ENCODE results near the gene YY1.
"Not testable (repeated sequence)": the region's sequence is repeated elsewhere in the genome, so short reads cannot be mapped to it uniquely, and the experiment has no call there.

Gene YY1

GRCh38 chr14:100208136-100208535 lies 30.8 kb upstream of the YY1 start:
- peaks cover 12% of the 10 kb centered on the region for H3K4me1 Mint-ChIP-seq
- not testable (repeated sequence) for H3K36me3 Mint-ChIP-seq, H3K27ac Mint-ChIP-seq, H3K27me3 Mint-ChIP-seq, H3K4me3 Mint-ChIP-seq, H3K9me3 Mint-ChIP-seq

GRCh38 chr14:100211366-100211765 lies 27.6 kb upstream of the YY1 start:
- H3K27ac Mint-ChIP-seq, result peak overlapping the region; percentile 30

GRCh38 chr14:100211893-100212292 lies 27.1 kb upstream of the YY1 start:
- H3K36me3 Mint-ChIP-seq, result no peaks in the 10 kb centered on the region
- peaks cover 36% of the 10 kb centered on the region for H3K4me1 Mint-ChIP-seq
- H3K9me3 Mint-ChIP-seq, result no peaks in the 10 kb centered on the region
- no peaks in the 10 kb centered on the region for H3K27me3 Mint-ChIP-seq
- H3K27ac Mint-ChIP-seq, result no peak overlapping the region
- H3K4me3 Mint-ChIP-seq, result no peak overlapping the region

More at GRCh38 chr14:100211366-100211765, 27.6 kb upstream of the YY1 start:
- Mint-ChIP-seq H3K9me3 (no peaks in the 10 kb centered on the region), H3K4me1 (peaks cover 36% of the 10 kb centered on the region), H3K27me3 (no peaks in the 10 kb centered on the region), H3K36me3 (no peaks in the 10 kb centered on the region), H3K4me3 (no peak overlapping the region)

GRCh38 chr14:100212476-100213333 lies 26.2 kb upstream of the YY1 start:
- Mint-ChIP-seq H3K4me3 (peak overlapping the region; percentile 85), H3K27ac (peak overlapping the region; percentile 70), H3K27me3 (no peaks in the 10 kb centered on the region), H3K36me3 (no peaks in the 10 kb centered on the region), H3K9me3 (no peaks in the 10 kb centered on the region), H3K4me1 (peaks cover 36% of the 10 kb centered on the region)

DNA sequence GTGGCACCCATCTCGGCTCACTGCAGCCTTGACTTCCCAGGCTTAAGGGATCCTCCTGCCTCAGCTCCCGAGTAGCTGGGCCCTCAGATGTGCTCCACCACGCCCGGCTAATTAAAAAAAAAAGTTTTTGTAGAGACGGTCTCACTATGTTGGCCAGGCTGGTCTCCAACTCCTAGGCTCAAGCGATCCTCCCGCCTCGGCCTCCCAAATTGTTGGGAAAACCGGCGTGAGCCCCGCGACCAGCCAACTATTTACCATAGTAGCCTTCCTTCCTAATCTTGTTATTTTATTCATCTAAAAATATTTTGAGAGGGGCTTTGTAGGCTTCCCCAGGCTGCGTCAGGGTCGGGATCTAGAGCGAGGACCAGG lies 25.4 kb upstream of the YY1 start:
- H3K9me3 Mint-ChIP-seq, result no peaks in the 10 kb centered on the region
- H3K27me3 Mint-ChIP-seq, result no peaks in the 10 kb centered on the region
- H3K27ac Mint-ChIP-seq, result peak overlapping the region; percentile 84
- no peaks in the 10 kb centered on the region for H3K36me3 Mint-ChIP-seq
- peaks cover 36% of the 10 kb centered on the region for H3K4me1 Mint-ChIP-seq
- peak overlapping the region; percentile 85 for H3K4me3 Mint-ChIP-seq

GRCh38 chr14:100213956-100214769 lies 24.8 kb upstream of the YY1 start:
- Mint-ChIP-seq H3K27ac (peak overlapping the region; percentile 84), H3K4me1 (peaks cover 39% of the 10 kb centered on the region), H3K4me3 (peak overlapping the region; percentile 86), H3K36me3 (no peaks in the 10 kb centered on the region), H3K27me3 (no peaks in the 10 kb centered on the region), H3K9me3 (no peaks in the 10 kb centered on the region)

DNA sequence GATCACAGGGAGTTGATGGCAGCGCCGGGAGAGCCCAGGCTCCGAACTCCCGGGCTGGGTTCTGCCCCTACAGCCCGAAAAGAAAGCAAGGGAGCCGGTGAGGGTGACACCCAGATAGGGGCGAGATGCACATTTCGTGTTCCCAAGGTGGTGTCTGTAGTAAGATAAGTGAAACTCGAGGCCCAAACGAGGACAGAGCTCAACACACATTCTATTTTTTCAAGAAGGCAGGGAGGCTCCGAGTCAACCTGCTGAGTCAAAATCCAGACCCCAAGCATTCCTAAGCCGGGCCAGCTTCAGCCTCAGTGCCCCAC lies 24.2 kb upstream of the YY1 start:
- Mint-ChIP-seq H3K4me3 (peak overlapping the region; percentile 86), H3K9me3 (no peaks in the 10 kb centered on the region), H3K27ac (peak overlapping the region; percentile 84), H3K36me3 (no peaks in the 10 kb centered on the region), H3K27me3 (no peaks in the 10 kb centered on the region), H3K4me1 (peaks cover 43% of the 10 kb centered on the region)

DNA sequence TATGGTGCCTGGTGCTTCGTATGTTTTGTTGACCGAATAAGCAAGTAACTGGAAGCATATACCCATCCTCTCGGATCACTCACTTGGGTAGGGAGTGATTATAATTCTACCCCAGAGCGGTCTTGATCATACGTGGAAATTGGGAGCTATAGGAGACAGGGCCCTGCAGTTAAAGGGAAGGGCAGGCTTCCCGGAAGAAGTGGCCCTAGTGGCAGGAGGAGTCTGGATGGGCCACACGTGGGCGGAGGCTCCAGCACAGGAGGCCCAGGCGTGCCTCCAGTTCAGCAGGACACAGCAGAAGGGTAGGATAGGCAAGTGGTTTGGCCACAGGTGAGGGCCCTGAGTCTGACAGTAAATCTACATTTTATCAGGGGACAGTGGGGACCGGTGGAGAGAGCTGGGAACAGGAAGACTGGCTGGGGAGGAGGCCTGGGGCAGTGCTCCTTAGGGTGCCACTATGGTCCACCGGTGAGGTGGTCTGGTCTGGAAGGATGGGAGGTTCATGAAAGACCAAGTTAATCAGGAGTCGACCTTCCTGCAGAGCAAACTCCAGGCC lies 23.5 kb upstream of the YY1 start:
- H3K27me3 Mint-ChIP-seq, result no peaks in the 10 kb centered on the region
- peak overlapping the region; percentile 86 for H3K4me3 Mint-ChIP-seq
- no peaks in the 10 kb centered on the region for H3K36me3 Mint-ChIP-seq
- peaks cover 43% of the 10 kb centered on the region for H3K4me1 Mint-ChIP-seq
- H3K9me3 Mint-ChIP-seq, result no peaks in the 10 kb centered on the region
- H3K27ac Mint-ChIP-seq, result peak overlapping the region; percentile 84

DNA sequence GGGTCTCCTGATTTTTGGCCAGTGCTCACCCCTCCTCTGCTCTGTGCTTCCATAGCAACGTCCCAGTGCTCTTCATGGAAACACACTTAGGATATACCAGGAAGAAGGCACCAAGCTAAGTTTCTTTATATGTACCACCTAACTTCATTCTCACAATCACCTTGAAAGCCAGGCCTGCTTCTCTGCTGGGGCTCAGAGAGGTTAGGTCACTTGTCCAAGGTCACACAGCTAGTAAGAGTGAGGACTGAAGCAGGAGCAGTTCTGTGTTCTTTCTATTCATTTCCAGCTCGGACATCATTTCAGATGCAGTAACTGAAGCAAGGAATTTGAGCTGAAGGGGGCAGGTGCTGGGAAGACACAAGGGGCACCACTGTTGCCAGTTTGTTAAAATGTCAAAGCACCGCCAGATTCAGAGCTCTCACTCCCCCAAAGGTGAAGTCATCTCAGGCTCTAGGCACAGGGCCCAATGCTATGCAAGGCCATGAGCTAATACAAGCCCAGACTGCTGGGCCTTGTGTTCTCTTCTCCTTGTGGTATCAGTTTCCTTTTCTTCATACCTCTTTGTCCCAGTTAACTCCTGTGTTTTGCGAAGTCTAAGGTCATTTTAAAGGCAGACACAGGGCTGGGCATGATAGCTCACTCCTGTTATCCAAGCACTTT lies 19.7 kb upstream of the YY1 start:
- no peak overlapping the region for H3K4me3 Mint-ChIP-seq
- H3K27ac Mint-ChIP-seq, result peak overlapping the region; percentile 27
- no peaks in the 10 kb centered on the region for H3K9me3 Mint-ChIP-seq
- no peaks in the 10 kb centered on the region for H3K27me3 Mint-ChIP-seq
- H3K36me3 Mint-ChIP-seq, result no peaks in the 10 kb centered on the region
- H3K4me1 Mint-ChIP-seq, result peaks cover 25% of the 10 kb centered on the region

DNA sequence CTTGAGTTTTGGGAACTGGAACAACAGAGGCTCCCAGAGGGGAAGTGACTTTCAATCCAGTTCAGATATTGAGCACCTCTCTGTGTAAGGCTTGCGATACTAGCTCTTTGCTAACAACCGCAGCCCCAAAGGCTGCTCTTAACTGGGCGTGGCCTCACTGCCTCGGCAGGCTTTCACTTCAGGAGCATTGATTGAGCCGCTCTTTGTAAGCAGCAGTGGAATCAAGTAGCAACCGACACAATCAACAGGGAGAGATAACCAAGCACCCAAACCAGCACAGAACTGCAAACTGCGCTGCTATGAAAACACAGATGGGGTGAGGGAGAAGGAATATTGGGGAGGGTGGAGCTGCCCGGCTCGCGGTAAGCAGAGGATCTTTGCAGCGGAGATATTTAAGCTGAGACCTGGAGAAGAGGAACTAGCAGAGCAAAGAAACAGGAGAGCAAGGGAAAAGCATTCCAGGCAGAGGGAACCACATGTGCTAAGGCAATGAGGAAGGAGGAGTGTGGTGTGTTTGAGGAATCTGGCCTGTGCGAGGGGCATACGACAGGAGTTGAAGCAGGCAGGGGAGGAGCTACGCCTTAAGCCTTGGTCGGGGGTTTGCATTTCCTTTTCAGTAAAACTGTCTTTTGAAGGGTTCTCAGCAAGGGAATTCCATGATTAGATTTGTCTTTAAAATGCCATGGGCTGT lies 17.3 kb upstream of the YY1 start:
- H3K27me3 Mint-ChIP-seq, result no peaks in the 10 kb centered on the region
- no peaks in the 10 kb centered on the region for H3K36me3 Mint-ChIP-seq
- H3K4me3 Mint-ChIP-seq, result no peak overlapping the region
- H3K9me3 Mint-ChIP-seq, result no peaks in the 10 kb centered on the region
- no peak overlapping the region for H3K27ac Mint-ChIP-seq
- peaks cover 13% of the 10 kb centered on the region for H3K4me1 Mint-ChIP-seq

DNA sequence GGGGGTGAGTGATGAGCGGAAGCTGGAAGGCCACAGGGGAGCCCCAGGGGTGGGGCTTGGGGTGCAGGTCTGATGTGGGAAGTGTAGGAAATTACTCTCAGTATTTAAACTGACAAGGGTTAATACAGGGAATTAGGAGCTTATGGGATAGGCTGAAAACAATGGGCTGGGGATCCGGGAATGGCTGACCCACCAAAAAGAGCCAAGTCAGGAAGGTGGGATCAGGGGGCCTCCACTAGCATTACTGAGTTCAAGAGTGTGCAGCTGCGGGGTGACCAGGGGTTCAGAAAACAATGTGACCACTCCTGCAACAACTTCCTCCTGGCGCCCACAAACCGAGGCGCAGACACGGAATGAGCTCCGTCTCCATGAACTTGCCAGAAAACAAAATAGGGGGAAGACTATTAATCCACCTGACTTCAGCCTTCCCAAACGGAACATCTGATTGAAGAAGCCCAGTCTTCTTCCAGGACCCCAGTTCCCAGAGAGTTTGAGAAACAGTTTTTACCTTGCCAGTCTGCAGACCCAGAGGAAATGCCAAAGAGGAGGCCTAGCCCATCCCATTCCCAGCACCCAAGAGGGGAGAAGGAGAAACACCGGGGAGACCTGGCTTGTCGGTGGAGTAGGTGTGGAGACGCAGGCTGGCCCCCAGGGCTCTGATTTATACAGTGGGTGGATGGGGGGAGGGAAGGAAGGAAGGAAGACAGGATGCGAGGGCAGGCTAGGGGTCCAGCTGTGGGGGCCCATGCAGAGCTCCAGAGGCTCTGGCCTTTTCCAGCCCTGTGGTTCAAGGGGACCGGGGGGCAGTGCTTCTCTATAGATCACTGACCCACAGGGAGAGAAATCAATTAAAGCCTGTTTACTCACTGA lies 16.5 kb upstream of the YY1 start:
- Mint-ChIP-seq H3K4me1 (peaks cover 13% of the 10 kb centered on the region), H3K27ac (no peak overlapping the region), H3K9me3 (no peaks in the 10 kb centered on the region), H3K4me3 (no peak overlapping the region), H3K36me3 (no peaks in the 10 kb centered on the region), H3K27me3 (no peaks in the 10 kb centered on the region)

DNA sequence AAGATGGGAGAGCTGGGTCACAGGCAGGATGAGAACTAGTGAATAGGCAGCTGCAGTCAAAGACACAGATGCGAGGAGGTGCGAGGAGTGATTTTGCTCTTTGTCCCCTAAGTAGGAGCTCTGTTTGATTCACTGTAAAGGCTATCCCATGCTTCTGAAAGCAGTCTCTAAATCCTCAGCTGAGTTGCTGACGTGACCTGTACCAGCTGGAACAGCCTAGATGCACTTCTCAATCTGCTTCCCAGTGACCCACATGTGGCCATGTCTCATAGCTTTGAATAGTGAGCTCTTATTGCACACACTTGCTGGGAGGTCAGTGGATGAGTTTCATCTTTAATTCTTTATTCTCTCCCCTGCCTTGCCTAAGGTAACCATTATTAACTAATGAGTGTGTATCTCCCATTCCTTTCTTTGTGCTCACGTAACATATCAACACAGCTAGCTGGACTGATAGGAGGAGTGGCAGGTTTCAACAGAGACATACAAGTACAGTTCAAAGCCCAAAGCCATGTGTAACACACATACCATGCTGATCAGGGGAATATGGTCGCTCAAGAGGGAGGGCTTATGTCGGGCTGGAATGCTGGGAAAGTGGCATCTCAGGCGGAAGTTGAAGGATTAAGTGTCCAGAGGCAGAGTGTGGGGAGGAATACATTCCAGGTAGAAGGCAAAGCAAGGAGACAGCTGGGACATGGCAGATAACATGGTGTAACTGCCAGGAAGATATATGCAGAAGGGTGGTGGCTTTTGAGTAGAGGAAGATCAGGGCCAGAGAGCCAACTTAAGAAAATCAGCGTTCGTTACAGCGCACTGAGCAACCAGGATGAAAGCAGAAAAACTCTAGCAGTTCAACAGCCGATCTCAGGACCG lies 15.4 kb upstream of the YY1 start:
- Mint-ChIP-seq H3K4me1 (peaks cover 17% of the 10 kb centered on the region), H3K36me3 (no peaks in the 10 kb centered on the region), H3K4me3 (no peak overlapping the region), H3K27ac (no peak overlapping the region), H3K9me3 (no peaks in the 10 kb centered on the region), H3K27me3 (no peaks in the 10 kb centered on the region)

GRCh38 chr14:100224229-100224866 lies 14.6 kb upstream of the YY1 start:
- Mint-ChIP-seq H3K27me3 (no peaks in the 10 kb centered on the region), H3K4me1 (peaks cover 21% of the 10 kb centered on the region), H3K4me3 (no peak overlapping the region), H3K27ac (no peak overlapping the region), H3K36me3 (no peaks in the 10 kb centered on the region), H3K9me3 (no peaks in the 10 kb centered on the region)
